Activated CD4-positive, CD25-positive, alpha-beta regulatory T cell treated with anti-CD3 and anti-CD28 coated beads, Interleukin-2, amount 50 U/mL, for 16 hours (primary cell): ENCODE measurements around the gene ANXA6.

ENCODE experiments used
- DNase-seq: peaks from one replicate; pipeline ENCODE4 v3.0.0-alpha.2; 2020; ENCODE audit warnings: low read depth, low spot score

The ANXA6 gene

DNA sequence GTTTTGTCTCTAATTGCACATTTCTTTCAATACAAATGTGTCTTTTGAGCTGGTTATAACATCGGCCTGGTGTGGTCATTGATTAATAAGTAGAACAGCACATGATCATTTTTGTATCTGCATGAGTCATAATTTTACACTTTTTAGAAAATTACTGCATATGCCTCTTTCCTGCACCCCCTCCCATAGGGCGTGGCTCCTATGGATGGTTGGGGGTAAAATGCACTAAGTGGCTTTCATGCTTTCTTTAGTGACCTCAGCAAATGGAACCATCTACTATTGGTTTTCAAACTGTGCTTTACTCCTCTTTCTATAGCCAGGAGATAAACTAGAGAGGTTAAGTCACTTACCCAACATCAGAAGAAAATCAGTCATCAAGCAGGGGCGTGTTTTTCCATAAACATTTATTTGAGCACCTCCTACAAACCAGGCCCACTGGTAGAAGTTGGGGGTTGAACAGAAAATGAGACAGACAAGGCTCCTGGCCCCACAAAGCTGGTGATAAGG, 3.8 kb downstream of the ANXA6 start:
- DNase-seq, result no peak

GRCh38 chr5:151153300-151153699, 4.3 kb downstream of the ANXA6 start:
- no peak for DNase-seq

- DNase-seq, result no peak
These were observed 5.8 kb downstream of the ANXA6 start for GRCh38 chr5:151151793-151152192.

DNA sequence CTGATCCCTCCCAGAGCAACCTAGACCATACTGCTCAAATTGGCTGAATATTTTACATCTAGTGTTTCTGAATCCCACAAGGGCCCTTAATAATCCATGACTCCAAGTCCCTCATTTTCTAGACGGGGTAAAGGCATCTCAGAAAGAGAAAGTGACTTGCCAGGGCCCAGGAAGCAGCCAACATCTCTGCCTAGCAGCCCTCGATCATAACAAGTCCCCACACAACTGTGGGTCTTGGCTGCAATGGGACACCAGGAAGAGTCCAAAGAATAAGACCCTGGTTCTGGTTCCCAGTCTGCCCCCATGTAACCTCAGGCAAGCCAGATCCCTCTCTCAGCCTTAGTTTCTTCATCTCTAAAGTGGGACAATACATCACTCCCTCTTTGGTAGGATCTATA, 6.3 kb downstream of the ANXA6 start:
- no peak for DNase-seq

DNA sequence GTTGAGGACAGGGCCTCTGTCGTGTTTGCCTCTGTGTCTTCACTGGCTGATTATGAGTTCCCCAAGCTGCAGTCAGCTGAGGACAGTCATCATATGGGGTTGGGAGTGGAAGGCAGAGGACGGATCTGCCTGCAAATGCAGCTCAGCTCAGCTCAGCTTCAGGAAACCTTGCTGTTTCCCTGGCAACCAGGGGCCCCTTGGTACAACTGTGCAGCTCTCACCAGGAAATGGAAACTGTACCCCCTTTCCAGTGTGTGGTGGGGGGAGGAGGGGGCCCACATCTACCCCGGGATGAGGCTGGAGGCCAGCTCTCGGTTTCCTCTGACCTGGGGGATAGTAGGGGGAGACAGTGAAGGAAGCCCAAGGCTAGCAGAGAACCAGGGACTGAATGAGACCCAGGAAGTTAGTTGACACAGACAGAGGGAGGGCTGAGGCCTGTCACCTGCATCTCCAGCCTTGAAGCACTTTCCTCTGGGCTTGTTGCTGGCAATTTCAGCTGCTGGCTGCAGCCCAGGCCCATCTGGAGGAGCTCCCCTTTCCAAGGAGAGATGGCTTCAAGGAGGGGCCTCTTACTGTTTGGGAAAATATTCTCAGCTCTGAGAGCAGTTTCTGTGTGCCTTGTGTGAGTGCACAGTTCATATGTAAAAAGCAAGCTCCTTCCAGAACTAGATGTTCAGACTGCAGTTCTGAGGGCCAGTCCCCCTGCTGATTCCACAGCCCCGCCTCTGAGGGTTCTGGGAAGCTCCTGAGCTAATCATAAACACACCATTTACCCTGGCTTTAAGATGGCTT, 6.9 kb downstream of the ANXA6 start:
- peak; percentile 48 for DNase-seq

DNA sequence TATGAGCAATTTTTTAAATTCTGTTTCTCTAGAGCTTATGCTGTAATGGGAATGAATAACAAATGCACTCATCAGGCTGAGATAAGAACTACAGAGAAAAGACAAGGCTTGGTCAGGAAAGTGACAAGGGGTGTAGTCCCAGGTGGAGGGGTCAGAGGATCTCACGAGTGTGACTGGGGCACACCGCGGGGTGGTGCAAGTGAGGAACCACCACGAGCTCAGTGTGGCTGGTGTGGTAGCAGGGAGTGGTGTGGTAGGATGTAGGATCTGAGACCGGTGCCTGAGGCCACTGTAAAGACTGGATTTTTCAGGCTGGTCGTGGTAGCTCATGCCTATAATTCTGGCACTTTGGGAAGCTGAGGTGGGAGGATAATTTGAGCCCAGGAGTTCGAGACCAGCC, 9.0 kb downstream of the ANXA6 start:
- DNase-seq, result no peak

DNA sequence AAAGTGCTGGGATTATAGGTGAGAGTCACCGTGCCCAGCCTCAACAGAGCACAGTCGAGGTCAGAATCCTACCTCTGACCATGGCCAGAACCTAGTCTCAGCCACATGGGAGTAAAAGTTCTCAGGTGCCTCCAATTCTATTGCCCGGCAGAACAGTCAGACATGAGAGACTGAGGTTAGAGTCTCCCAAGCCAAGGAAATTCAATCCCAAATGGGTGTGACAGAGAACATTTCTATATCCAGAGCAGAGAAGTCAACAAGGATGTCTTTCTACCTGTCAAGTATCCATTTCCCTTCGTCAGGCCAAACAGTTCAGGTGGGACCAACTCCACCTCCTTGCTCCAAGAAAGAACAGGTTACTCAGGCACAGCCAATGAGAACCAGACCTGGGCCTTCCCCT, 10.5 kb downstream of the ANXA6 start:
- no peak for DNase-seq

DNA sequence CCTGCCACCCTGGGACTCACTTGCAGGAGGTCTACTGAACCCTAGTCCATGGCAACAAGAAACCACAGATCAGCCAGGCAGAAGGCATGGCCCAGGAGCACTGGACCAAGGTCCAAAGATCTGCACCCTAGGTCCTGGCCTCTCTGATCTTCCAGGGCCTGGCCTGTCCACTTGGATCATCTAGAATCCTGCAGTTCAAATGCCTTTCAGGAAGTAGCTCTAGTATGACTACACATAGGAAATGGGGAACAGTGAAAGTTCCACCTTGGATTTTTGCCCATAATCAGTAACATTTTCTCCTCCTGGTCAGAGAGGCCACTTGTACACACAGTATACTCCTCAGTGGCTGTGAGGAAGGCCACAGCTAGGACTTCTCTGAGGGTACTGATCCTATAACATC, 11.5 kb downstream of the ANXA6 start:
- no peak for DNase-seq

GRCh38 chr5:151144922-151145321, 12.7 kb downstream of the ANXA6 start:
- no peak for DNase-seq

DNA sequence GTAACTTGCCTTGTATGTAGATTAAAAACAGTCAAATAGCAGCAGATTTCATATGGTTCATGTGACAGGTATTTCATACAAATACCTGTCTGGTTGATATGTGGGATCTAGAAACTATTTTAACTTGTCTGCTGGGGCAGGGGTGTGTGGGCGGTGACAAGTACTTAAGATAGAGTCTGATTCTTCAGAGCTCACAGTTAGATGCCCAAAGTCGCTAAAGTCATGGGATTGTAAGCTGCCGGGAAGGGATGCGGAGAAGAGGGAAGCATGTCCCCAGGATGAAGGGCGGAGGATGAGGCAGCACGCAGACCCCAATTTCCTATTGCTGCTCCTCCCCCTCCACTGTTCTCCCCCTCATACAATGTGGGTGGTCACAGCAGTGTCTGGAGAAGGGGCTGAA, 13.3 kb downstream of the ANXA6 start:
- no peak for DNase-seq

DNA sequence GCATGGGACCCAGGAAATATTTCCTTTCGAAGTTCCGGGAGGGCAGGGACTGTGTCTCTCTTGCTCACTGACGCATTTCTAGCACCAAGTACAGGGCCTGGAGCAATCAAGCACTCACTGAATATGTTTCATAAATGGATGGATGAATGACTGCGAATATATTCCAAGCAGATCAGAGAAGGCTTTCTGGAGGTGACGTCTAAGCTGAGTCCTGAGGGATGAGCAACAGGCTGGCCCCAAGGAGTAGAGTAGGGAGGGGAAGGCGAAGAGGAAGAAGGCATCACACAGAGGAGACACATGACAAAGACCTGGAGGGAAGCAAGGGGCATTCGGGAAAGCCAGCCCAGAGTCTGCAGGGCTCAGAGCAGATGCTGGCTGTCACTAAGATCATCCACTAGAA, 13.9 kb downstream of the ANXA6 start:
- DNase-seq, result no peak

DNA sequence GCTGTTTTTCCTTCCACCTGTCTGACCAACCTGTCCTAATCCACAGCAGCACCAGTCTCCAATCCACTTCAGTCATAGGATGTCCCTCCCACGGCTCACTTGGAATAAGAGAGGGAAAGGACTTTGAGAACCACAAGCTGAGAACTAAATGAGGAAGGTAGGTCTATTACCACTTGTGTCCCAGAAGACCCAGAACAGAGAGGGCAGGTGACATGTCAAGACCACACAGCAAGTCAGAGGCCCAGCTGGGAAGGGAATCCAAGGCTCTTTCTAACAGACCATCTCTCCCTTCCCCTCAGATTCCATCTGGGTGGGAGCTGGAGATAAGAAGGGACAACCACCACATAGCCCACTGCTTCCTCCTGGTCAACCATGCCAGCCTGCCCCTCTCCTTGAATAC, 14.6 kb downstream of the ANXA6 start:
- no peak for DNase-seq

- no peak for DNase-seq
These were observed 16.0 kb downstream of the ANXA6 start for GRCh38 chr5:151141535-151141934.

- DNase-seq, result no peak
These were observed 16.7 kb downstream of the ANXA6 start for GRCh38 chr5:151140686-151141459.

GRCh38 chr5:151139646-151140045, 17.9 kb downstream of the ANXA6 start:
- no peak for DNase-seq

GRCh38 chr5:151139015-151139414, 18.6 kb downstream of the ANXA6 start:
- no peak for DNase-seq

GRCh38 chr5:151138114-151138513, 19.5 kb downstream of the ANXA6 start:
- DNase-seq, result no peak

DNA sequence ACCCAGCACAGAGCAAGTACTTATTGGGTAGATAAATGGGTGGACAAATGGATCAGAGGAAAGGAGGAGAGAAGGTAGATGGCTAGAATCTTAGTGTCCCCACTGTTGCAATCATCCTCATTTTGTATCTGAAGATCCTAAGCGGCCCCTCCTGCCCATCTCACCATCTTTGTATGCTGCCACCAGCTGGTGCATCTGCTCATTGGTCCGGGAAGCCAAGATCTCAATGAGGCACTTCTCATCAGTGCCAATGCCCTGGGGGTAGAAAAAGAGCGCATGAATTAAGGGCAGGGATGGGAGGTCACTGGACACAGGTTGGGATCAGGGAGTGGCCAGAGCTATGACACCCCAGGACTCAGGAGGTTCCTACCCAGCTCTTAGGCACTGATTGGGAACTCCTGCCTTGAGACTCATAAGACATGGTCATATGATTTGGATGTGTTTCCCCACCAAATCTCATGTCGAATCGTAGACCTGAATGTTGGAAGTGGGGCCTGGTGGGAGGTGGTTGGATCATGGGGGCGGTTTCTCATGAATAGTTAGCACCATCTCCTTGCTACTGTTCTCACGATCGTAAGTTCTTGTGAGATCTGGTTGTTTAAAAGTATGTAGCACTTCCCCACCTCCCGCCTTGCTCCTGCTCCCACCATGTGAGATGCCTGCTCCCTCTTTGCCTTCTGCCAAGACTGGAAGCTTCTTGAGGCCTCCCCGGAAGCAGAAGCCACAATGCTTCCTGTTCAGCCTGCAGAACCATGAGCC, 20.3 kb downstream of the ANXA6 start:
- no peak for DNase-seq

GRCh38 chr5:151134228-151134627, 23.4 kb downstream of the ANXA6 start:
- DNase-seq, result no peak

DNA sequence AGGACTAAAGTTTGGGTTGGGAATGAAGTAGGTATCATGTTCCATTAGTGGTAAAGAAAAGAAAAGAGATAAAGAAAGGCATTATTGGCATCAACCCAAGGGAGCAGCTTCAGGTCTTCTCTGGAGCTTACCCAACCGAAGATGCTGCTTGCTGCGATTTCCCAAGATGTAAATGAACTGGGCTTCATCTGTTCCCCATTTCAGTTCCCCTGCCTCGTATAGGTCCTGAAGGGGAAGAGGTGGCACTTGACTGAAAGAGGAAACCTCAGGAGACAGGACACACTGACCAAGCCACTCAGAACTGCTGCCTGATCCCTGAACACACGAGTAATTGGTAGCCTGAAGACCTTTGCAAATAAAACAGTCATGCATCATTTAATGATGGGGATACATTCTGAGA, 24.6 kb downstream of the ANXA6 start:
- no peak for DNase-seq

GRCh38 chr5:151130922-151131891, 26.4 kb downstream of the ANXA6 start:
- DNase-seq, result no peak
